ENCODE results near the gene PSENEN.

PSENEN gene

DNA sequence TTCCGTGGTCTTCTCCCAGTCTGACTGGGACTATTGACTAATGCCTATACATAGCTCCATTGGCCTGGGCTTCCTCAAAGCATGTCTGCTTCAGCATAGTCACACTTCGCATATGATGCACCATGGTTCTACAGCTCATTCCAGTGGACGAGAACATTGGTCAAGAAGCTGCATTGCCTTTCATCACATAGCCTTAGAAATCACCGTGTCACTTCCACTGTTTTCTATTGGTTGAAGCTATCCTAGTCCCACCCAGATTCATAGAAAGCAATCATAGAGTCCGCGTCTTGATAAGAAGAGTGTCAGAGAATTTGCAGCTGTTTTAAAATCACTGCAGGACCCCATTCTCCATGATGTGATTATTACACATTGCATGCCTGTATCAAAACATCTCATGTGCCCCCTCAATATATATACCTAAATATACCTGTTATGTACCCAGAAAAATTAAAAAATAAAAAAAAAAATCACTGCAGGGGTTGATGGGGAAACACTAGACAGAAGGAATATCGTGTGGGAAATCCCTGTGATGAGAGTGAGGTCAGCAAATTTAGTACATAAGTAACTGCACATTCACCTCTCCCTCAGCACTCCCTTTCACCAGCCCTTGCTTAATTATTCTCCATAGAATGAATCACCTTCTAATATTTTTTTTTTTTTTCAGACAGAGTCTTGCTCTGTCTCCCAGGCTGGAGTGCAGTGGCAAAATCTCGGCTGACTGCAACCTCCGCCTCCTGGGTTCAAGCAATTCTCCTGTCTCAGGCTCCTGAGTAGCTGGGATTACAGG is 27.8 kb downstream of the PSENEN start:
- DNase-seq (ENCODE audit: low spot score), result no peak

DNA sequence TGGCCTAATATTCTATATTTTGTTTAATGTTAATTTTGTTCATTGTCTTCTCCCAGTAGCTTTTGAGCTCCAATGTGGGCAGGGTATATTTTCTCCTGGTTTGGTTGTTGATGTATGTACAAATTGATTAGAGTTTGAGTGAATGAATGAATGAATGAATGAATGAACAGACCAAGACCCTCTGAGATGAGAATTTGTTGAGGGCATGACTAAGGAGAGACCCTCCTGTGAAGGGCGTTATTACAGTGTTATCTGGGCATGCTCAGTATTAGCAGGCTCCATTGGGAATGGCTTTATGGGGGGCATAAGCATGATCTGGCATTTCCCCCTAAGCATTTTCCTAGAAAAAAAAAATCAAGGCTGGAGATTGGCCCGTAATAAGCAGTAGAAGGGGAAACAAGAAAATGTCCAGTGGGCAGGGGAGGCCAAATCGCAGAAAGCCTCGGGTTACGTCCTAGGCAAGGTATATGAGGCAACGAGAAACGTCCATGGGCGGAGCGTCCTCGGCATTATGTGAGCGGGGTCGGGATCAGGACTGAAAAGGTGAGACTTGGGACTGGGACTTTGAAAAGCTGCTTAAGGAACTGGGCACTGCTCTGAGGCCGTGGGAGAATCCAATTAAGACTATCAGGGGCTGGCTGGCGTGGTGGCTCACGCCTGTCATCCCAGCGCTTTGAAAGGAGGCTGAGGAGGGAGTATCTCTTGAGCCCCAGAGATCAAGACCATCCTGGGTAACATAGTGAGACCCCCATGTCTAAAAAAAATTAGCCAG is 29.0 kb downstream of the PSENEN start:
- no peak for DNase-seq (ENCODE audit: low spot score)

DNA sequence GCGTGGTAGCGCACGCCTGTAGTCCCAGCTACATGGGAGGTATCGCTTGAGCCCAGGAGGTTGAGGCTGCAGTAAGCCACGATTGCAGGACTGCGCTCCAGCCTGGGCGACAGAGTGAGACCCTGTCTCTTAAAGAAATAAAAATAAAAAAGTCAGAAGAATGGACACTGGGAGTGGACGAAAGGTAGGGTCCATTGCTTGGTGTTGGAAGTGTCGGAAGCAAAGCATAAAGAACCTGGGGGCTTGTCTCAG is 29.5 kb downstream of the PSENEN start:
- DNase-seq (ENCODE audit: low spot score), result no peak

DNA sequence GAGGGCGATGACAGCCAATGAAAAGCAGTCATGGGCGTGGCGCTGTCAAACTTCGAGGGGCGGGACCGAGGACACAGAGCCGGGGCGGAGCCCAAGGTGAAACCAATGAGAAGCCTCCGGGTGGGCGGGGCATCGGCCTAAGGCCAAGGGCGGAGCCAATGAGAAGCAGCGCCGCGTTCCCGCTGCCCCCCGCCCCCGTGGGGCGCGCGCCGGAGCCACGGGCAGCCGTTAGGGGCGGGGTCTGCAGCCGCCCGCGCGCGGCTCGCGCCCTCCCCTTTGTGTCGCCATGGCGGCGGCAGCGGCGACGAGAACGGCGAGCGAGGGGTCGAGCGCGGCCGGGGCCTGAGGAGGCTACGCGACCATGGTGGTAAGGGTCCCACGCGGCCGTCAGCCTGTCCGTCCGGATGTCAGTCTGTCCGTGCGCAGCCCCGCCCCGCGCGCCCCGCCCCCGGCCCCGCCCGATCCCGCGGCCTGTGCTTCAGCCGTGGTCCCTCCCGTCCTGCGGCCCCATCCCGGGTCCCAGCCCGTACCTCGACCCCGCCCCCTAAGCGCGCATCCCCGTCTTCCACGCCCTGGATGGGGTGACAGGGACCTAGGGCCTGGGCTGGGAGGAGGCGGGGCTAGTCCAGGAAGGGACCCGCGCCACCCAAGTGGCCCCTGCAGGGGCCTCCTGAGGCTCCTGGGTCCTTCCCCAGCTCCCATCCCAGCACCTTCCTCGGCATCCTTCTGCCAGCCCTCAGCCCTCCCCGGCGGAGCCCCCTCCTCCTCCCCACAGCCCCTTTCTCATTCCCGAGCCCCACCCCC is 30.0 kb downstream of the PSENEN start, which contains the start of gene ARHGAP33:
Gene ARHGAP33 (plus strand): TSS at position 267 of the 804 bp plus-strand sequence. CDS start 95 bp downstream, at position 362.
- DNase-seq (ENCODE audit: low spot score), result peak; percentile 97

GRCh38 chr19:35776102-35776788 is 30.8 kb downstream of the PSENEN start:
- DNase-seq (ENCODE audit: low spot score), result no peak

DNA sequence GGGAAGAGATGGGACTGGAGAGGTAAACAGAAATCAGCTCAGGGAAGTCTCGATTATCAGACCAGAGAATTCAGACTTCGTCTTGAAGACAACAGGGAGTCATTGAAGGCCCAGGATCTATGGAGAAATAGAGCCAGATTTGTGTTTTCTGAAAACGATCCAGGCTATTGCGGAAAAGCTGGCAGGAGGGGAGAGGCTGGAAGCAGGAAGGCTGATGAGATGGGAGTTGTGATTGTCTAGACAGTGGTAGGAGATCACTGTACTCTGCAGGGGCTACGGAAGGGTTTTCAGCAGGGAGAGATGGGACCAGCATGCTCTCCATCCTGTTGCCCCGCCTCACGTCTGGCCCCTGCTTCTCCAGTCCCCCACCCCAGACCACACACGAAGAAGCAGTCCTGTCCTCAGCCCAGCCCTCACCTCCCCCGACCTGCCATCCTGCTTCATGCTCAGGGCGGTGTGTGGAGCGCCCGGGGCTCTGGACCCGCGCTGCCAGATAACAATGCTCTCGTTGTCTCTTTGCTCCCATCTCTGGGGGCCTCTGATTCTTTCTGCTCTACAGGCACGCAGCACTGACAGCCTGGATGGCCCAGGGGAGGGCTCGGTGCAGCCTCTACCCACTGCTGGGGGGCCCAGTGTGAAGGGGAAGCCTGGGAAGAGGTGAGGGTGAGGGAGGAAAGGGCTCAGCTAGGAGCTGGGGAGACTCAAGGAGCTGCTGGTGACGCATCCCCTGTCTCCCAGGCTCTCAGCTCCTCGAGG is 31.8 kb downstream of the PSENEN start:
- DNase-seq (ENCODE audit: low spot score), result no peak

DNA sequence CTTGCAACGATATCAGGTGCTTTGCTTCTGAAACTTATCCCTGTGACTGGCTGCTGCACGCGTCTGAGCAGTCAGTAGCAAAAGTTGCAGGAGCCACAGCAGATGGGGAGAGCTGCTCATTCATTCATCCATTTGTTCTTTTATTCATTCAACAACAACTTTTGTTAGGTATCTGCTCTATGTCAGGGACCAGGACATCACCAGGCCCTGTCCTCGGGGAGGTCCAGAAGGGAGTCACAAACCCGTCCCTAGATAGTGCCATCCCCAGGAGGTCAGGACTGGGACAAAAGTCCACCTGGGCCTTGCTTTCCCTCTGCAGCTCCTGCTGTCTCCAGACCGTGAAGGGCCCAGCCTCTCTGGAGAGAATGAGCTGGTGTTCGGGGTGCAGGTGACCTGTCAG is 32.5 kb downstream of the PSENEN start:
- DNase-seq (ENCODE audit: low spot score), result no peak

- no peak for DNase-seq (ENCODE audit: low spot score)
These were observed 33.6 kb downstream of the PSENEN start for GRCh38 chr19:35779033-35779432.

- no peak for DNase-seq (ENCODE audit: low spot score)
These were observed 34.6 kb downstream of the PSENEN start for GRCh38 chr19:35780058-35780457.

GRCh38 chr19:35780717-35781116 is 35.3 kb downstream of the PSENEN start:
- DNase-seq (ENCODE audit: low spot score), result no peak

DNA sequence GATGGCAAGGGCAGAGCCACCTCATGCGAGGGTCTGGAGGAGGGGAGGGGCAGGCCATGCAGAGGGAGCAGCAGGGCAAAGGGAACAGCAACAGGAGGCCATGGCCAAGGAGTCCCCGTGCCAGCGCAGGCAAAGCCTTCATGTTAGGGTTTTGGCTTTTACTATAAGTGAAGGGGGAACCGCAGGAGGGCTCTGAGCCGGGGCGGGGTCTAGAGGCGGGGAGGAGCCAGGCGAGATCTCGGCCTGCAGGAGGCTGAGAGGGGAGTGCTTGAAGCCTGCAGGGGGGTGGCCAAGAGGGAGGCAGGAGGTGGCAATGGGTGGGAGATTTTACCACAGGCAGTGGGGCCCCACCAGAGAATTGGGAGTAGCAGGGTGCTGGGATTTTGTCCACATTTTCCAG is 36.2 kb downstream of the PSENEN start:
- no peak for DNase-seq (ENCODE audit: low spot score)

DNA sequence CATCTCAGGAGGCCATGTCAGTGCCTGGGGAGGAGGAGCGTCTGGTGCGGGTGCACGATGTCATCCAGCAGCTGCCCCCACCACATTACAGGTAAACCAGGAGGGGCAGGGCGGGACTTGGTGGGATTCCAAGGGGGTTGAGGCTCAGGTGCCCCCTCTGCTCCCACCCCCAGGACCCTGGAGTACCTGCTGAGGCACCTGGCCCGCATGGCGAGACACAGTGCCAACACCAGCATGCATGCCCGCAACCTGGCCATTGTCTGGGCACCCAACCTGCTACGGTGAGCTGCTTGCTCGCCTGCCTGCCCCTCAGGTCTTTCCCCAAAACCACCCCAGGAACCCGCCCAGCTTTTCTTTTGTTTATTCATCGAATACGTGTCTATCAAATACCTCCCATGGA is 37.1 kb downstream of the PSENEN start:
- no peak for DNase-seq (ENCODE audit: low spot score)

DNA sequence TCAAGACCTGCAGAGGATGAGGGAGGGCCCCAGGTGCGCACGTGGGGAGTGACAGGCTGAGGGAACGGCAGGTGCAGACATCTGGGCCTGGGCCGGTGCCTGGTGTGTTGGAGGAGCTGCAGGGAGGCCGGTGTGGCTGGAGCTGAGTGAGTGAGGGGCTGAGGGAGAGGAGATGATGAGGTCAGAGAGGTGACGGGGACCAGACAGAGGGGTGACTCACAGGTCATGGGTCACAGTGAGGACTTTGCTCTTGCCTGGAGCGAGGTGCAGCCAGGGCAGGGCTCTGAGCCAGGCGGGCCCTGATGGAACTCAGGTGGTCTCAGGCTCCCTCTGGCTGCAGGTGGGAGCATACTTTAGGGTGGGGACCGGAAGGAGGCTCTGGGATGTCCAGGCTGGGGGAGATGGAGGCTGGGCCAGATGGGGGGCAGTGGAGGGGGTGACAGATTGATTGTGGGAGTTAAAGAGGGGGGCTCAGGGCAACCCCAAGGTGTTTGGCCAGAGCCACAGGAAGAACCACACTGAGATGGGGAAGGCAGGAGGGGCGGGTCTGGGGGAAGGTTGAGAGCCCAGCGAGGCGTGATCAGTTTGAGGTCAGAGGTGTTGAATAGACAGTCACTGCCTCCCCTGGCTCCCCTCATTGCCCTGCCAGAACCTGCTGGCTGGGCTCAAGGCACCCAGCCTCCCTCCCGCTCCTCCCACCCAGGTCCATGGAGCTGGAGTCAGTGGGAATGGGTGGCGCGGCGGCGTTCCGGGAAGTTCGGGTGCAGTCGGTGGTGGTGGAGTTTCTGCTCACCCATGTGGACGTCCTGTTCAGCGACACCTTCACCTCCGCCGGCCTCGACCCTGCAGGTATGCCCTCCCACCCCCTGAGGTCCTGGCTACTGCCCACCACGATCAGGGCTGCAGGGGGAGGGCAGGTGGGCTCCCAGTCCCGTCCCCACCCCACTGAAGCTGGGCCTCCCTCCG is 38.3 kb downstream of the PSENEN start:
- no peak for DNase-seq (ENCODE audit: low spot score)

GRCh38 chr19:35784503-35785338 is 39.3 kb downstream of the PSENEN start:
- no peak for DNase-seq (ENCODE audit: low spot score)

- no peak for DNase-seq (ENCODE audit: low spot score)
These were observed 39.8 kb downstream of the PSENEN start for GRCh38 chr19:35785339-35785627.

- DNase-seq (ENCODE audit: low spot score), result no peak
These were observed 41.1 kb downstream of the PSENEN start for GRCh38 chr19:35786299-35787160.

- DNase-seq (ENCODE audit: low spot score), result no peak
These were observed 41.9 kb downstream of the PSENEN start for GRCh38 chr19:35787227-35787799.
